Left ventricle myocardium inferior (tissue), 1 donor: ENCODE measurements around the gene TTPAL. TPM values are rescaled to one million over a fixed set of nuclear protein-coding genes. Genes with fewer than 3 reads are reported as not detected.

Experiments used
- DNase-seq: peaks from one replicate; pipeline ENCODE4 v3.0.0-alpha.2; 2020
- H3K27ac ChIP-seq: fragments of 200-600 bp; replicated peaks from 2 replicates; pipeline ENCODE4 v1.8.0; 2021
- H3K27me3 ChIP-seq: fragments of 200-600 bp; 2 replicates; pipeline ENCODE4 v1.8.0; 2021; ENCODE audit warnings: low read depth
- H3K36me3 ChIP-seq: fragments of 200-600 bp; 2 replicates; pipeline ENCODE4 v1.8.0; 2021
- H3K4me1 ChIP-seq: fragments of 200-600 bp; 2 replicates; pipeline ENCODE4 v1.8.0; 2021
- H3K4me3 ChIP-seq: fragments of 200-600 bp; 2 replicates; pipeline ENCODE4 v1.8.0; 2021; ENCODE audit warnings: mild to moderate bottlenecking, moderate library complexity
- H3K9me3 ChIP-seq: fragments of 200-600 bp; replicated peaks from 2 replicates; pipeline ENCODE4 v1.8.0; 2021
- intact Hi-C: fragments of 100-400 bp; cut with micrococcal nuclease; formaldehyde crosslinking; loops from one replicate; pipeline ENCODE4 v1.11.0; 2022
- total RNA-seq: library from RNA; stranded (reverse); fragmentation: NEBNext Ultra II Directional; extraction: Animal tissue kit (Norgen Biotek cat#: 25700); gene quantifications from one replicate; pipeline ENCODE4 v1.2.1, GENCODE V29; 2021
- TF ChIP-seq, protein P1 (sequence below): fragments of 200-600 bp; IDR thresholded peaks from 2 replicates; pipeline ENCODE4 v1.8.0; 2021; ENCODE audit warnings: antibody characterized with exemption, mild to moderate bottlenecking, borderline replicate concordance
- donor health status: DM: no; HTN: yes; CAD: no; lungs with severe emphysema.

The TTPAL gene
- total RNA-seq, 1 donor from 2014 or later, result 4.5 TPM

DNA sequence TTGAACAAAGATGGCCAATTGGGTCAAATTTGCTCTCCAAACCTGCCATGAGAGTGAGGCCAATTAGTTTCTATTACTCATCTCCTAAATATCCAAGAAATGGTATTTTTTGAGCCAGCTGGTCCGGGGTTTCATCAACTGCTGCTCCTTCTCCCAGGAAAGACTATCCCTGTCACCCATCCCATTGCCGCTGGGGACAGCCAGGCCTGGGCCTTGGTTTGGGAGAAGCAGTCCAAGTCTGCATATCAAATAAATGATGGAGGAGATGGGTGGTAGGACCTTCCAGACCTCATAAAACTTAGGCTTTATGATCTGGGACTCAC is 46.7 kb upstream of the TTPAL start:
- no peak for DNase-seq
- H3K27me3 ChIP-seq, result peaks cover 70% of the 10 kb centered on the region
- intact Hi-C loops, result no loop called here

DNA sequence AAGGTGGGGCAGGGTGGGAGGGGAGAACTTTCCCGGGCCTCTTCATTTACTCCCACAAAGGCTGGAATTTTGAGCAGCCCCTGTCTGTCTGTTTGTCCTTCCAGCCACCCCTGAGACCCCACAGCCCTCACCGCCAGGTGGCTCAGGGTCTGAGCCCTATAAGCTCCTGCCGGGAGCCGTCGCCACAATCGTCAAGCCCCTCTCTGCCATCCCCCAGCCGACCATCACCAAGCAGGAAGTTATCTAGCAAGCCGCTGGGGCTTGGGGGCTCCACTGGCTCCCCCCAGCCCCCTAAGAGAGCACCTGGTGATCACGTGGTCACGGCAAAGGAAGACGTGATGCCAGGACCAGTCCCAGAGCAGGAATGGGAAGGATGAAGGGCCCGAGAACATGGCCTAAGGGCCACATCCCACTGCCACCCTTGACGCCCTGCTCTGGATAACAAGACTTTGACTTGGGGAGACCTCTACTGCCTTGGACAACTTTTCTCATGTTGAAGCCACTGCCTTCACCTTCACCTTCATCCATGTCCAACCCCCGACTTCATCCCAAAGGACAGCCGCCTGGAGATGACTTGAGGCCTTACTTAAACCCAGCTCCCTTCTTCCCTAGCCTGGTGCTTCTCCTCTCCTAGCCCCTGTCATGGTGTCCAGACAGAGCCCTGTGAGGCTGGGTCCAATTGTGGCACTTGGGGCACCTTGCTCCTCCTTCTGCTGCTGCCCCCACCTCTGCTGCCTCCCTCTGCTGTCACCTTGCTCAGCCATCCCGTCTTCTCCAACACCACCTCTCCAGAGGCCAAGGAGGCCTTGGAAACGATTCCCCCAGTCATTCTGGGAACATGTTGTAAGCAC is 46.0 kb upstream of the TTPAL start:
- H3K27me3 ChIP-seq, result peaks cover 70% of the 10 kb centered on the region
- TF ChIP-seq, protein P1, sequence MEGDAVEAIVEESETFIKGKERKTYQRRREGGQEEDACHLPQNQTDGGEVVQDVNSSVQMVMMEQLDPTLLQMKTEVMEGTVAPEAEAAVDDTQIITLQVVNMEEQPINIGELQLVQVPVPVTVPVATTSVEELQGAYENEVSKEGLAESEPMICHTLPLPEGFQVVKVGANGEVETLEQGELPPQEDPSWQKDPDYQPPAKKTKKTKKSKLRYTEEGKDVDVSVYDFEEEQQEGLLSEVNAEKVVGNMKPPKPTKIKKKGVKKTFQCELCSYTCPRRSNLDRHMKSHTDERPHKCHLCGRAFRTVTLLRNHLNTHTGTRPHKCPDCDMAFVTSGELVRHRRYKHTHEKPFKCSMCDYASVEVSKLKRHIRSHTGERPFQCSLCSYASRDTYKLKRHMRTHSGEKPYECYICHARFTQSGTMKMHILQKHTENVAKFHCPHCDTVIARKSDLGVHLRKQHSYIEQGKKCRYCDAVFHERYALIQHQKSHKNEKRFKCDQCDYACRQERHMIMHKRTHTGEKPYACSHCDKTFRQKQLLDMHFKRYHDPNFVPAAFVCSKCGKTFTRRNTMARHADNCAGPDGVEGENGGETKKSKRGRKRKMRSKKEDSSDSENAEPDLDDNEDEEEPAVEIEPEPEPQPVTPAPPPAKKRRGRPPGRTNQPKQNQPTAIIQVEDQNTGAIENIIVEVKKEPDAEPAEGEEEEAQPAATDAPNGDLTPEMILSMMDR, result no peak
- H3K36me3 ChIP-seq, result no peaks in the 10 kb centered on the region
- H3K4me3 ChIP-seq, result no peak overlapping the region
- H3K27ac ChIP-seq, result no peak overlapping the region
- H3K4me1 ChIP-seq, result no peaks in the 10 kb centered on the region
- H3K9me3 ChIP-seq, result no peaks in the 10 kb centered on the region
- intact Hi-C loops, result no loop called here
- no peak for DNase-seq

More for the DNA sequence above, 46.7 kb upstream of the TTPAL start:
- no peaks in the 10 kb centered on the region for H3K9me3 ChIP-seq
- TF ChIP-seq, protein P1, result no peak
- no peak overlapping the region for H3K27ac ChIP-seq
- H3K36me3 ChIP-seq, result no peaks in the 10 kb centered on the region
- H3K4me1 ChIP-seq, result no peaks in the 10 kb centered on the region
- no peak overlapping the region for H3K4me3 ChIP-seq

DNA sequence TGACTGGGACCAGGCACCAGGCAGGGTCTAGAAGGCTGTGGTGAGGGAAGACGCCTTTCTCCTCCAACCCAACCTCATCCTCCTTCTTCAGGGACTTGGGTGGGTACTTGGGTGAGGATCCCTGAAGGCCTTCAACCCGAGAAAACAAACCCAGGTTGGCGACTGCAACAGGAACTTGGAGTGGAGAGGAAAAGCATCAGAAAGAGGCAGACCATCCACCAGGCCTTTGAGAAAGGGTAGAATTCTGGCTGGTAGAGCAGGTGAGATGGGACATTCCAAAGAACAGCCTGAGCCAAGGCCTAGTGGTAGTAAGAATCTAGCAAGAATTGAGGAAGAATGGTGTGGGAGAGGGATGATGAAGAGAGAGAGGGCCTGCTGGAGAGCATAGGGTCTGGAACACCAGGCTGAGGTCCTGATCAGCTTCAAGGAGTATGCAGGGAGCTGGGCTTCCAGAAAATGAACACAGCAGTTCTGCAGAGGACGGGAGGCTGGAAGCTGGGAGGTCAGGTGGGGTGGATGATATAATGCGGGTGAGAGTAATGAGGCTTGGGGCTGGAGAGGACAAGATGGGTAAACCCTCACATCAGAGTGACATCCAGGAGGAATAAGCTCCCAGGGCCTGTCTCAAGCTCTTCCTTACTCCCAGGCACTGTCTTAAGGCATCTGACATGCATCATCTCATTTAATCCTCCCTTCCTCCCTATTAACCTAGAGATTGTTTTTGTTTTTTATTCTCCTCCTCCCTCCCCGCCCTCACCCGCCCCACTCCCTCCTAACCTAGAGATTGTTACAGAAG is 45.2 kb upstream of the TTPAL start:
- TF ChIP-seq, protein P1, result no peak
- no peaks in the 10 kb centered on the region for H3K9me3 ChIP-seq

DNA sequence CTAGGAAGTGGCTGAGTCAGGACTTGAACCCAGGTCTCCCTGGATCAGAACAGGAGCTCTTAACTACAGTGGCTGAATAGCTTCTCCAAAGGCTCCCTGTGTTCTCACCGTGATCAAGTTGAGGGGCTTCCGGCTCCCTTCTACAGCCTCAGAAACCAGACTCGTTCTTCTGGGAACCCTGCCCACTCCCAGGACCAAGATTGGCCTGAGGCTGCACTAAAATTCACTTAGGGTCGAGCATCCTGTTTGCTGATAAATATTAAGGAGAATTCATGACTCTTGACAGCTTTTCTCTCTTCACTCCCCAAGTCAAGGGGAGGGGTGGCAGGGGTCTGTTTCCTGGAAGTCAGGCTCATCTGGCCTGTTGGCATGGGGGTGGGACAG is 44.6 kb upstream of the TTPAL start:
- H3K4me3 ChIP-seq, result no peak overlapping the region
- no peaks in the 10 kb centered on the region for H3K4me1 ChIP-seq
- H3K9me3 ChIP-seq, result no peaks in the 10 kb centered on the region
- H3K27me3 ChIP-seq, result peaks cover 57% of the 10 kb centered on the region
- DNase-seq, result no peak
- no peaks in the 10 kb centered on the region for H3K36me3 ChIP-seq
- H3K27ac ChIP-seq, result no peak overlapping the region
- TF ChIP-seq, protein P1, result no peak
- intact Hi-C loops, result no loop called here

More for the DNA sequence above, 45.2 kb upstream of the TTPAL start:
- H3K27me3 ChIP-seq, result peaks cover 64% of the 10 kb centered on the region
- H3K27ac ChIP-seq, result no peak overlapping the region
- H3K36me3 ChIP-seq, result no peaks in the 10 kb centered on the region
- DNase-seq, result no peak
- intact Hi-C loops, result no loop called here
- no peaks in the 10 kb centered on the region for H3K4me1 ChIP-seq
- H3K4me3 ChIP-seq, result no peak overlapping the region

DNA sequence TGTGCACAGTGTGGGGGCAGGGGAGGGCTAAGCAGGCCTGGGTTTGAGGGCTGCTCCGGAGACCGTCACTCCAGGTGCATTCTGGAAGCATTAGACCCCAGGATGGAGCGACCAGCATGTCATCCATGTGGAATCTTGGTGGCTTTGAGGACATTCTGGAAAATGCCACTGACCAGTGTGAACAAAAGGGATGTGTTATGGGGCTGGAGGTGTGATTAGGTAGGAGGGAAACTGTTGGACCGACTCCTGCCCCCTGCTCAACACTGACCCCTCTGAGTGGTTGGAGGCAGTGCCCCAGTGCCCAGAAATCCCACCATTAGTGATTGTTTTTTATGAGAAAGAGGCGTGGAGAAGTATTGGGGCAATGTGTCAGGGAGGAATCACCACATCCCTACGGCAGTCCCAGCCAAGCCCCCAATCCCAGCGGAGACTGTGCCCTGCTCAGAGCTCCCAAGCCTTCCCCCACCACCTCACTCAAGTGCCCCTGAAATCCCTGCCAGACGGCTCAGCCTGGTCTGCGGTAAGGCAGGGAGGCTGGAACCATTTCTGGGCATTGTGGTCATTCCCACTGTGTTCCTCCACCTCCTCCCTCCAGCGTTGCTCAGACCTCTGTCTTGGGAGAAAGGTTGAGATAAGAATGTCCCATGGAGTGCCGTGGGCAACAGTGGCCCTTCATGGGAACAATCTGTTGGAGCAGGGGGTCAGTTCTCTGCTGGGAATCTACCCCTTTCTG is 44.0 kb upstream of the TTPAL start:
- intact Hi-C loops, result no loop called here

More for the DNA sequence above, 44.0 kb upstream of the TTPAL start:
- TF ChIP-seq, protein P1, result no peak
- Histone ChIP-seq H3K4me1 (no peaks in the 10 kb centered on the region), H3K27me3 (peaks cover 55% of the 10 kb centered on the region), H3K9me3 (no peaks in the 10 kb centered on the region), H3K27ac (no peak overlapping the region), H3K4me3 (no peak overlapping the region), H3K36me3 (no peaks in the 10 kb centered on the region)
- DNase-seq, result no peak
